Measurements from ENCODE around the gene NUP54.

NUP54 gene

DNA sequence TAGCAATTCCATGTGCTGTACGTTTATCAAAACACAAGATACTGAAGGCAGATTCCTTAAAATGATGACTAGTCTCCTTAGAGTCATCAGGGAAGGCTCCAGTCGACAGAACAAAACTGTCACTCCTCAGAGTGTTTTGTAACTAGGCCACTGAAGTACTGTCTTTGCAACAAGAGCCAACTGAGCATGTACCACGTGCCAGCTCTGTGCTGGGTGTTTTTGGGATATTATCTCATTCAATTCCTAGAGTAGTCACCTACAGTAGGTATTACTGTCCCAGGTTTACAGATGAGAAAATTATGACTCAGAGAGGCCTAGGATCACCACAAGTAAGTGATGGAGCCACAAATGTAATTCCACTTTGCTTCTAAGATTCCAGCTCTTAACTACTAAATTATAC, 18.3 kb upstream of the NUP54 start:
- Histone ChIP-seq H3F3A (ENCODE audit: insufficient read depth, low read length) (no peaks in the 10 kb centered on the region), H3K79me2 (ENCODE audit: low read length) (no peaks in the 10 kb centered on the region), H3K27ac (ENCODE audit: low read length) (no peak overlapping the region), H4K20me1 (ENCODE audit: insufficient read depth, low read length) (no peaks in the 10 kb centered on the region), H2AFZ (ENCODE audit: low read length) (no peak overlapping the region), H3K9me3 (replicated peaks; ENCODE audit: insufficient read depth, low read length) (no peaks in the 10 kb centered on the region), H3K4me2 (ENCODE audit: low read depth, low read length) (no peak overlapping the region), H3K36me3 (replicated peaks; ENCODE audit: insufficient read depth, low read length) (0 out of 2 replicates have a peak, but pooled peaks cover 12% of the 10 kb centered on the region), H3K9ac (ENCODE audit: low read length) (no peak overlapping the region), H3K27me3 (replicated peaks; ENCODE audit: insufficient read depth, low read length) (no peaks in the 10 kb centered on the region), H3K4me3 (ENCODE audit: low read length) (no peak overlapping the region), H3K4me1 (ENCODE audit: low read length) (no peaks in the 10 kb centered on the region), H3K9me2 (replicated peaks; ENCODE audit: insufficient read depth, low read length) (no peaks in the 10 kb centered on the region)
- TF ChIP-seq EZH2phosphoT487 (IDR thresholded peaks at IDR 0.05; ENCODE audit: low read length) (no peak), EZH2 (optimal IDR thresholded peaks at IDR 0.05; ENCODE audit: low read depth, low read length) (no peak)
- TF ChIP-seq, protein P1, sequence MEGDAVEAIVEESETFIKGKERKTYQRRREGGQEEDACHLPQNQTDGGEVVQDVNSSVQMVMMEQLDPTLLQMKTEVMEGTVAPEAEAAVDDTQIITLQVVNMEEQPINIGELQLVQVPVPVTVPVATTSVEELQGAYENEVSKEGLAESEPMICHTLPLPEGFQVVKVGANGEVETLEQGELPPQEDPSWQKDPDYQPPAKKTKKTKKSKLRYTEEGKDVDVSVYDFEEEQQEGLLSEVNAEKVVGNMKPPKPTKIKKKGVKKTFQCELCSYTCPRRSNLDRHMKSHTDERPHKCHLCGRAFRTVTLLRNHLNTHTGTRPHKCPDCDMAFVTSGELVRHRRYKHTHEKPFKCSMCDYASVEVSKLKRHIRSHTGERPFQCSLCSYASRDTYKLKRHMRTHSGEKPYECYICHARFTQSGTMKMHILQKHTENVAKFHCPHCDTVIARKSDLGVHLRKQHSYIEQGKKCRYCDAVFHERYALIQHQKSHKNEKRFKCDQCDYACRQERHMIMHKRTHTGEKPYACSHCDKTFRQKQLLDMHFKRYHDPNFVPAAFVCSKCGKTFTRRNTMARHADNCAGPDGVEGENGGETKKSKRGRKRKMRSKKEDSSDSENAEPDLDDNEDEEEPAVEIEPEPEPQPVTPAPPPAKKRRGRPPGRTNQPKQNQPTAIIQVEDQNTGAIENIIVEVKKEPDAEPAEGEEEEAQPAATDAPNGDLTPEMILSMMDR (IDR thresholded peaks at IDR 0.05; ENCODE audit: low read length), result no peak
- no peak for DNase-seq

DNA sequence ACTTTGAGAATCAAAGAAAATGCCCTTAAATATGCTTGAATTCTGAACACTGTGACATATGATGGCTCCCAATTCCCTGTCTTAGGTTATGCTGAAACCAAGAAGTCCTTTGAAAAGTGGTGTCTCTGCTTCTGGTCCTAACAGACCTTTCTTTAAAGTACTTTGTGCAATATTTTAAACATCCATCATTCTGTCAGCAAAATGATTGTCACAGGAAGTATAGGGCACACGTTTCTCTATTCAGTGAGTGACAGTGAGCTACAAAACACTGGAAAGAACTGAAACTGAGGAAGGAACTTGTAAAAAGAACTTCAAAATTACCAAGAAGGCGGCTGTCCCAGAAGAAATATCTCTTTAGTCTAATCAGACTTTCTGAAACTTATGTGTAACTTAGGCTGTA, 12.2 kb upstream of the NUP54 start:
- DNase-seq, result no peak
- no peak overlapping the region for H3K9ac ChIP-seq (ENCODE audit: low read length)
- H3K4me3 ChIP-seq (ENCODE audit: low read length), result no peak overlapping the region
- no peak overlapping the region for H3K4me2 ChIP-seq (ENCODE audit: low read depth, low read length)
- H3K9me2 ChIP-seq (replicated peaks; ENCODE audit: insufficient read depth, low read length), result no peaks in the 10 kb centered on the region
- H3K79me2 ChIP-seq (ENCODE audit: low read length), result no peaks in the 10 kb centered on the region
- no peak overlapping the region for H2AFZ ChIP-seq (ENCODE audit: low read length)
- H3F3A ChIP-seq (ENCODE audit: insufficient read depth, low read length), result no peaks in the 10 kb centered on the region
- H3K27ac ChIP-seq (ENCODE audit: low read length), result no peak overlapping the region
- no peaks in the 10 kb centered on the region for H3K36me3 ChIP-seq (replicated peaks; ENCODE audit: insufficient read depth, low read length)
- H3K9me3 ChIP-seq (replicated peaks; ENCODE audit: insufficient read depth, low read length), result no peaks in the 10 kb centered on the region
- H3K27me3 ChIP-seq (replicated peaks; ENCODE audit: insufficient read depth, low read length), result no peaks in the 10 kb centered on the region
- no peak for TF ChIP-seq EZH2 (optimal IDR thresholded peaks at IDR 0.05; ENCODE audit: low read depth, low read length)
- TF ChIP-seq, protein P1 (IDR thresholded peaks at IDR 0.05; ENCODE audit: low read length), result no peak
- no peak for TF ChIP-seq EZH2phosphoT487 (IDR thresholded peaks at IDR 0.05; ENCODE audit: low read length)
- H3K4me1 ChIP-seq (ENCODE audit: low read length), result no peaks in the 10 kb centered on the region
- no peaks in the 10 kb centered on the region for H4K20me1 ChIP-seq (ENCODE audit: insufficient read depth, low read length)

DNA sequence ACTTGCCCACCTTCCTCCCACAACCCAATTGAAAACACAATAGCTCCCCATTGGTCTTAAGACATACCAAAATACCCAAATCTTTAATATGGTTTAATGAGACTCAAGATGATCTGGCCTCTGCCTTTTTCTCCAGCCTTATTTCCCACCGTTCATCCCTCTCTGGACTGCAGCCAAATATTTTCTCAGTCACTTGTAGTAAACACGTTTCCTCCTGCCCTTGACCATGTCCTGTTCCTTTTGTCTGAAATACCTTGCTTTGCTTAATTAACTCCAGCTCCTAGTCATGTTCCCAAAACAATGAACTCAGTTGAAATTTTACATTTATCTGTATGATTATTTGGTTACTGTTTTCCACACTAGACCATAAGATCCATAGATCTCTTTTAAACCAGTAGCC, 8.4 kb upstream of the NUP54 start:
- no peaks in the 10 kb centered on the region for H3K79me2 ChIP-seq (ENCODE audit: low read length)
- no peaks in the 10 kb centered on the region for H4K20me1 ChIP-seq (ENCODE audit: insufficient read depth, low read length)
- no peak overlapping the region for H2AFZ ChIP-seq (ENCODE audit: low read length)
- H3K36me3 ChIP-seq (replicated peaks; ENCODE audit: insufficient read depth, low read length), result no peaks in the 10 kb centered on the region
- no peak overlapping the region for H3K9ac ChIP-seq (ENCODE audit: low read length)
- no peaks in the 10 kb centered on the region for H3K9me2 ChIP-seq (replicated peaks; ENCODE audit: insufficient read depth, low read length)
- no peak overlapping the region for H3K4me3 ChIP-seq (ENCODE audit: low read length)
- H3F3A ChIP-seq (ENCODE audit: insufficient read depth, low read length), result no peaks in the 10 kb centered on the region
- TF ChIP-seq, protein P1 (IDR thresholded peaks at IDR 0.05; ENCODE audit: low read length), result no peak
- TF ChIP-seq EZH2phosphoT487 (IDR thresholded peaks at IDR 0.05; ENCODE audit: low read length) (no peak), EZH2 (optimal IDR thresholded peaks at IDR 0.05; ENCODE audit: low read depth, low read length) (no peak)
- no peak overlapping the region for H3K4me2 ChIP-seq (ENCODE audit: low read depth, low read length)
- H3K4me1 ChIP-seq (ENCODE audit: low read length), result no peaks in the 10 kb centered on the region
- no peak for DNase-seq
- no peak overlapping the region for H3K27ac ChIP-seq (ENCODE audit: low read length)
- no peaks in the 10 kb centered on the region for H3K9me3 ChIP-seq (replicated peaks; ENCODE audit: insufficient read depth, low read length)
- H3K27me3 ChIP-seq (replicated peaks; ENCODE audit: insufficient read depth, low read length), result no peaks in the 10 kb centered on the region
